ENCODE results near the gene CNTN1.

CNTN1 gene

DNA sequence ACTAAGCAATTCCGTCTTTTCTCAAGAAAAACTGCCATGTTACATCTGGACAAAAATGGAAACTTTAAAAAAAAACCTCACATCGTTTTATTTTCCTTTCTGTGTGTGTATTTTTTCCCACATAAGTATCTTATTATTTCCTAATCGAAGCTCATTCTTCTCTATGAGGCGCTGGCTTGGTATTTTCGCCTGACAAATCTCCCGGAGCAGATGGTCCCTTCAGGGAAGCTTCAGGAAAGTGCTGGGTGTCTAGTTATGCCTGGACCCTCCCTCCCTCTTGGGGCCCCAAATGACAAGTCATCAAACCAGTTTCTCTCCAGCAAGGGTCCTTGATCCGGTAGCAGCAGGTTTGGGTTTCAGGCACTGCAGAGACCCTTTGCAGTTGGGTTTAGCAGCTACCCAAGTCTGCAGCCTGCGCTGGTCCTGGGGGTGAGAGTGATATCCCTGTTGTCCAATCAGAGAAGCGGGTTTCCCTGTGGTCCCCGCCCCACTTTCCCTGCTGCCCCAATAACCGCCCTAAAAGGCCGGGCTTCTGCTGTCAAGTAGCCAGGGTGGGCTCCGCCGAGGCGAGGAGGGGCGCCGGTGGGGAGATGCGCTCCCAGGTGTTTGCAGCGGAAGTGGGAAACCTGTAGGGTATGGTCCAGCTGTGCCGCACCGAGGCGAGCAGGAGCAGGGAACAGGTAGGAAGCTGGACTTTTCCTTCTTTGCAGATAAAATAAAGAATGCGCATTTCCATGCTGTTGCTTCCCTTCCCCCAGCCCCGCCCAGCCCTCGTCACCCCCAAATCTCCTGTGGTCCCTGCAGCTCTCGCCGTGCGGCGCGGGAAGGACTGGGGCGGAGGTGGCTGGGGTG, at the start of gene CNTN1:
TSS of gene CNTN1 (plus strand) at position 527 of the 852 bp plus-strand sequence.
- DNase-seq, result peak; percentile 11

DNA sequence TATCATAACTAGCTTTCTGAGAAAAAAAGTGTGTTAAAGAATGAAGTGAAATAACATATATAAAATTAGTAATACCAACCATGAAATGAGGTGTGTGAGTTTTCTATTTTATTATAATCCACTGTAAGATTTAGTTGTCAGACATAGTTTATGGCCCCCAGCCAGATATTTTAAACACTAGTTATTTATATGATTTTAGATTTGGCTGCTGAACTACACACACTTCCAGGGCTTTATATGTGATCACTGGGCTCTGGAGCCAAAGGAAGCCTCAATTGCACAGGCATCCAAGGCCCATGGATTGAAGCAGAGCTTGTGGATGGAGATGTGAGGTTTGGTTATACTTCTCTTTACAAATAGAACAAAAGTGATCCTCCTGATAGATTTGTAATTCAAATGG, 48.7 kb upstream of the CNTN1 start:
- no peak for DNase-seq

DNA sequence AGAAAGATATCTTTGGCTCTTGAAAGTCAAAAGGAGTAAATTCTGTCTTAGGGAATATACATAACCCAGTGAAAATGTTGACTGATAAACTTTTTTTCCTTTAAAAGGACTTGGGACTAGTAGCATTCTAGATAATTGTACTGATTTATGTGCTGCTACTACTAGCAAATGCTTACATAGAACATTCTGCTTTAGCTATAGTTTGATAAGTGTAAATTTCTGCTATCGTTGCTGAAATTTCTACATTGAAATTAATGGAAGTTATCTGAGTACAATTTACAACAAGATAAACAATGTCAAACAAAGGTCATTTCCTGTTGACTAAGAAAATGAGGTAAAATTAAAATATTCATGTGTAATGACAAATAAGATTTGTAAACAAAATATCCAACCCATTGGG, 48.3 kb upstream of the CNTN1 start:
- DNase-seq, result no peak

DNA sequence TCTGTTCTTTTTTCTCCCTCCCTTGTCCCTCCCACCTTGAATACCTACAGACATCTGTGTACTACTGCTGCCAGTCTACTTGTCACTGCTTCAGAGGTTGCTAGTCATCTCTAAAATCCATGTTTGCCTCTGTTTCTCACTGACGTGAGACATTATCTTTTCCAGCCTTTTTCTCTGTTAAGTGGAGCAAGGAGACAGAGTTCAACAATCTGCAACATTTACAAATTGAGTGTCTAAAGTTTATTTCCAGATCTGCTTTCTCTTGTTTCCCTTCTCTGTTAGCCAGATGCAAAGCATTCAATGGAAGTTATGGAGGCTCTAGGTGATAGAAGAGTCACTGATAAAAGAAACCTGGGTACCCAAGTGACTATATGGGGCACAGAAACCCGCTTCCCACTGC, 47.5 kb upstream of the CNTN1 start:
- DNase-seq, result no peak

DNA sequence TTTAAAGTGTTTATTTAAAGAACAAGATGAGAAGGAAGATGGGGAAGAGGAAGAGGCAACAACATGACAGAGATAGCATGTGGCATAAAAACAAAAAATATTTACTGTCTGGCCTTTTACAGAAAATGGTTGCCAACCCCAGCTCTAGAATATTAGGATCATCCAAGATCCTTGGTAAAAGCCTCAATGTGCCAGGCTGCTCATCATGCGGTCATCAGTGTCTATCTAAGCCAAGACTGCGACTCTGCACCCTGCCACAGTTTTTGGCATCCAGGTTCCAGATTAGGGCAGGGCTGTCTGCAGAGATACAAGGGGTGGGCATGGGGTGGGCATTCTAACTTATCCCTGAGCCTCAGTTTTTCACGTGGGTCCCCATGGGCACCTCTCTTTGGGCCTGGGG, 46.9 kb upstream of the CNTN1 start:
- DNase-seq, result no peak

DNA sequence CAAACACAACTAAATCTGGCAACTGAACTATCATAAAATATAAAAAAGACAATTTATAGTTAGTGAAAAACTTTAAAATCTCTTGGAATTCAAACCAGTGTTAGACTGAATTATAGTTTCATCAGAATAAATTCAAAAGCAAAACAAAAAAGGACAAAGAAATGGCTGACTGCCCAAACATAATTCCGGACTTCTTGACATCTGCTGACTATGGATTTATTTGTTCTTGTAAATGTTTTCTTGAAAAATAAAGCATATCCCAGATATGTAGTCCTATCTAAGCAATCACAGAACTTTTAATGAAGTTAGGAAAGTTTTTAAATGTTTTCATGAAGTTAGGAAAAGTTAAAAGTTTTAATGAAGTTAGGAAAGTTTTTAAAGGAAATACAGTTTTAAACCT, 45.8 kb upstream of the CNTN1 start:
- DNase-seq, result no peak

DNA sequence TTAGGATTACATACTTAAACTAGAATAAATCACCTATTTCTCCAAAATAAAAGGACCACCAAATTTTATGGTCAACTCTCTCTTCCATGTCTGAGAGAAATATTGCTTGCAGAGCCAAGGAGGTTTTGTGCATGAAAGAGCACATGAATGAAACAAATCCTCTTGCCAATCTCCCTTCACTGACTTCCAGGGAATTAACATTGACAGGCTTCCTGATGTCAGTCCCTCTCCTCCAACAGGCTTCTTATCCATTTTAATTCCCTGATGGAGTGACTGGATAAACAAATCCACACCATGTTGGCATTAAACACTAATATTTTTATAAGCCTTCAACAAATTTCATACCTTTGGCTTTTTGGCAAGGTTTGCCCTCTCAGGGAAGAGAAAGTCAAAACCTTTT, 45.3 kb upstream of the CNTN1 start:
- no peak for DNase-seq

DNA sequence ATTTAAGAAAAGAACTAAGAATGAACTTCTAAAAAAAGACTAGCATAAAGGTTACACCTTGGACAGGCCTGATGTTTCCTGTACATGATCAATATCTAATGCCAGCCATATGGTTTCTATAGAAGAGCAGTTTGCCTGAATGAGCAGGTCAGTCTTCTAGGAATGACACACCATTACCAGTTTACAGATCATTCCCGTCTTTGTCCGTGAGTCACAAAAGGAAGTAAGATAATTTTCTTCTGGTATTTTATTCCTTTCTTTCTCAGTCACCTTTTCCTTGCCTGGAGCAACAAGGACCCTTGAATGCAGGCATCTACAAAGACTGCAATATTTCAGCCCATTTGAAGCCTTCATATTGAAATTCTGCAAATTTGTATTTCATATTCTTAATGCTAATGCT, 44.6 kb upstream of the CNTN1 start:
- DNase-seq, result no peak

DNA sequence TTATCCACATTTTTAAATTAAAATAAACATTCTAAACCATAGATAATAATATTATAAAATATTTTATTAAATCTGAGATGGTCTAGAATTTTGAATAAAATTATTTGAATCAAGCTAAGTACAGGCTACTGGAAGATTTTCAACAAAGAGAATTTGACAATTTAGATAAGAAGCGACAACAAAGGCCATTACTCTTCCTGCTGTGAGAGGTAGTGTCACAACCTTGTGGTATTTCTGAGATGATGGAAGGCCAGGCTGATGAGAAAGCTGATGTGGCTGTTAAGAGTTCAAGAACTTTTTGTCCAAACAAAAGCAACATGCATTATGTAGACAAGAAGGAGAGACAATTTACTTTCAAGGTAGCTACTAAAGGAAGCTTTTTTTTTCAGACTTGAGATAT, 43.7 kb upstream of the CNTN1 start:
- DNase-seq, result no peak

DNA sequence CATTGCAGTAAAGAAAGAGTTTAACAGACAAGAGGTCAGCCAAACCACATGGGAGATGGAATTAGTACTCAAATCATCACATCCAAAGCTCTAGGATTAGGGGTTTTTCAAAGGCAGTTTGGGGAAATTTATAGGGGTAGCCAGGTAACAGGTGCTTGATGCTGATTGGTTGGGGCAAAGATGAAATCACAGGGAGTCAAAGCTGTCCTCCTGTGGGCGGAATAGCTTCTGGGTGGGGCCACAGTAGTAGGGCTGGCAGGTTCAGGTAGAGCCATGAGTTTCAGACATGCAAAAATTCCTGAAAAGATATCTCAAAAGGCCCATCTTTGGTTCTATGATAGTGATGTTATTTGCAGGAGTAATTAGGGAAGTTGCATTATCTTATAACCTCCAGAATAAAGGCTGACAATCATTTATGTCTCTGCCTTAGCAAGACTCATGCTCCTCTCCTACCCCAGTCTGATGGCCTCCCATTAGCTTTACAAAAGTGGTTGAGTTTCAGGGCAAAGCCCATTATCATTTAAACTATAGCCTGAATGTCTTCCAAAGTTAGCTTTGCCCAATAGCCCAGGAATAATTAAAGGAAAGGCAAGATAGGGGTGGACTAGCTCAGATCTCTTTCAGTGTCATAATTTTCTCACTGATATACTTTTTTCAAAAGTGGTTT, 42.1 kb upstream of the CNTN1 start:
- DNase-seq, result no peak

DNA sequence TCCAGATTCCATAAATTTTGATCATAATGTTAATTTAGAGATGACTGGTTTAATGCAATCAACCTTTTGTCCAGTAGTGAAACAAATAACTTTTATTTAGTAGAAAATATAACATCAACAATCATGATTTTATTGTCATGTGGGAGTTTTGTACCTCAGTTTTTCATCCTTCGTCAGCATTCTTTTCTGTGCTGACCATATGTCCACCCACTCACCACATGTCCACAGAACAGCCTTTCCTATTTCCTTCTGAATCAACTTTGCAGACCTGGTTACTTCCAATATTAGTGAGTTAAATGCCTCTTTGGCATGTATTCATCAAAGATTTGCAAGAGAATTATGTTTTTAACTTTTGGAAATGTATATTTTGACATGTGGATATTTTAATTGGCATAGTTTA, 36.8 kb upstream of the CNTN1 start:
- no peak for DNase-seq

DNA sequence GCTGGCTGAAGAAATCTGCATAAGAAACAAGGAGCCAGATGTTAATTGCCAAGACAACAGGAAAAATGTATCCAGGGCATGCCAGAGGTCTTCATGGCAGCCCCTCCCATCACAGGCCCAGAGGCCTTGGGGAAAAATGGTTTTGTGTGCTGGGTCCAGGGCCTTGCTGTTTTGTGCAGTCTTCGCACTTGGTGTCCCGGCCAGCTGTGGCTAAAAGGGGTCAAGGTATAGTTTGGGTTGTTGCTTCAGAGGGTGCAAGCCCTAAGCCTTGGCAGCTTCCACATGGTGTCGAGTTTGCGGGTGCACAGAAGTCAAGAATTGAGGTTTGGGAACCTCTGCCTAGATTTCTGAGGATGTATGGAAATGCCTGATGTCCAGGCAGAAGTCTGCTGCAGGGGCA, 29.9 kb upstream of the CNTN1 start:
- no peak for DNase-seq

DNA sequence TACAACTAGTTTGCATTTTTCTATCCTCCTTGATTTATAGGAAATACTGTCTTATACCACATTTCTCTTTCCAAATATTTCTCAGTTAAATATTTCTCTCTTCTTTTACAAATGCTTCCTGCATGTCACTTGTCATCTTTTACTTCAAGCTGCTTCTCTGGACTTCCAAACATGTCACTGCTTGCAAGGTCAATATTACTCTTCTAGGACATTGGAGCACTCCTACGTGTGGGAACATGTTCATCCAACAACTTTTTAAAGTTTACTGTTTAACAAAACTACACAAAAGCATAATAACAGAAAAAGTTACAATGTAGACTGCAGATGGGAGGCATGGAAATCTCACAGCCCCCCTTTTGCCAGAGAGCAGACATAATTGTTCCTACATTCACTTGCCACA, 28.5 kb upstream of the CNTN1 start:
- no peak for DNase-seq

DNA sequence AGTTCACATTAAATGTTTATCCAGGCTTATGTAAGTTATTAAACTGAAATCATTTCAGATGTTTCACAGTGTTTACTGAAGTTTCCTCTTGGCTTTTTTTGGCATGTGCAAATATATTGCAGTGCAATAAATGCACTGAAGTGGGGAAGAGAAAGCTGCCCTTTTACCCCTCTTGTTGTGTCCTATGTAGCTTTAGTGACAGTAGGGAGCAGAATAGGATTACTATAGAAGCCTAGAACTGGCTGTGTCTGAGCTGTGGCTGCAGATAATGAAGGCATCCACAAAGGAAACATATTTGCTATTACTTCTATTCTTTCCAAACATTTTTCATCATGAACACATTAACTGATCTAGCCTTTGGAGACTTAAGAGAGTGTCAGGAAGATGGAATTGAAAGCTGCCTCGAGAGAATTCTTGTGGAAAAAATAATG, 24.1 kb upstream of the CNTN1 start:
- no peak for DNase-seq

DNA sequence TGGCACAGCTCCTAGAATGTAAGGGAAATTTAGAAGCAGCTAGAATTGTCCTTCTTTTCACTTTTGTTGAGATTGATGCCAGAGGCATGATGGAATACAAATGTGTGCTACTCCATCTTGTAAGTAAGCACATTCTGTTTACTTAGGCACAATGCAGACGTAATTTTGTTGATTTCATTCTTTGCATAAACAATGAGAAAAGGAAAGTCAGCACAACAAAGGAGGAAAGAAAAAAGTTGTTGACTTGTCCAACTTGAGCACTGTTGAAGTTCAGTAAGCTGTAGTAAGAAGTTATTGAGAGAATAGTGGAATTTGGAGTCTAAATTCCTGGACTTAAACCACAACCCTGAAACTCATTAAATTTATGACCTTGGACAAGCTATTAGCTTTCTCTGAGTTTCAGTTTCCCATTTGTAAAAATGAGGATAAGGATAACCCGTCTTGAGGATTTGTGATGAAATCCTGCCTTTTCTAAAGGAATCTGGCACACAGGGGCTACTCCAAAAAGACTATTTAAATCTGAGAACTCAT, 19.4 kb upstream of the CNTN1 start:
- no peak for DNase-seq

DNA sequence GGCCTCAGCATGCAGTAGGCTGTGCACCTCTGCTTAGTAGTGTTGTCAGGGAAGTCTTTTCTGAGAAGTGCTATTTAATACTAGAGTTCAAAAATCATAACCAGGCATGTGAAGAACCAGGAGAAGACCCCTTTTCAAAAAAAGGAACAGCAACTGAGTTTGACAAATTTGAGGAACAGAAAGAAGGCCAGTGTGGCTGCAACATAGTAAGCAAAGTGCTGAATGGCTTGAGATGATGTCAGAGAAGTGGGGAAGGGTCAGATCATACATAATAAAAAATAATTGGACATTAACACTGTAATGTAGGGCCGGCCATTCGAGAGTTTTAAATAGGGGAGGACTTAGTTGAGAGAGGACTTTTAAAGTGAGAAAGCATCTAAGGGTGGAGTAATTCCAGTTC, 11.1 kb upstream of the CNTN1 start:
- no peak for DNase-seq

DNA sequence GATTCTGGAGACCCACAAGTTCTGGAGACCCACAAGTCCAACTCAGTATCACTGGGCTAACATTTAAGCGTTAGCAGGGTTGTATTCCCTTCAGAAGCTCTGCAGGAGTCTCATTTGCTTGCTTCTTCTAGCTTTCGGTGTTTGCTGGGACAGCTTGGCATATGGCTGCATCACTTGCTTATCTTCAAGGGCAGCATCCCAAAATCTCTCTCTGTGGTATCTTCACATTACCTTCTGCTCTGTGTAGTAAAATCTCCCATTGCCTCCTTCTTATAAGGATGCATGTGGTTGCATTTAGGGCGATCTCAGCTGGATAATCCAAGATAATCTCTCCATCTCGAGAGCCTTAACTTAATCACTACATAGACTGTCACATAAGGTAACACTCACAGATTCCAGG, 7.3 kb upstream of the CNTN1 start:
- DNase-seq, result no peak

DNA sequence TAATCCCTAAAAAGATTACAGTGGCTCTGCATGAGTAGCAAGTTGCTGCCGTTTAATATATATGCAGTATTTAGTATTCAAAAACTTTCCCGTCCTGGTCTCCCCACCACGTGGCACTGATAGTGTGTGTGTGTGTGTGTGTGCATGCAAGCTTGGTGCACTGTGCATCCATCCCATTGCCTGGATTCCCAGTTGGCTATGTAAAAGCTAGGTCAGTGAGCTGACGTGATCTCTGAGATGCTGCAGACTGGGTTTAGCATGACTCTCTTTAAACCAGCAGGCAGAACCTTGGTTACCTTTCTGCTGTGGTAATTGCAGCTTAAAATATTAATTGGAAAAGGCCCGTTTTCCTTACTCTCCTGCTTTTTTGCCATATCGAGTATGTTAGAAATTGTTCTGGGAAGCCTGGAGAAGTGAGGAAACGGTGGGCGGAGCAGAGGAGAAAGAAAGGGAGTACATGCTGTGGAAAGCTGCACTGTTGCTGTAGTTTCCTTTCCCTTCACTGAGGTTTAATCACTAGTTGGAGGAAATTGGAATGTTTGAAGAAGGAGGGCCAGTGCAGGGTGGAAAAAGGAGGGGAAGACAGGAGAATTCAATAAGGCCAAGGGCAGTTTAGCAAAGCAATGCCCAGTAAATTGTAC, 4.0 kb upstream of the CNTN1 start:
- DNase-seq, result no peak

DNA sequence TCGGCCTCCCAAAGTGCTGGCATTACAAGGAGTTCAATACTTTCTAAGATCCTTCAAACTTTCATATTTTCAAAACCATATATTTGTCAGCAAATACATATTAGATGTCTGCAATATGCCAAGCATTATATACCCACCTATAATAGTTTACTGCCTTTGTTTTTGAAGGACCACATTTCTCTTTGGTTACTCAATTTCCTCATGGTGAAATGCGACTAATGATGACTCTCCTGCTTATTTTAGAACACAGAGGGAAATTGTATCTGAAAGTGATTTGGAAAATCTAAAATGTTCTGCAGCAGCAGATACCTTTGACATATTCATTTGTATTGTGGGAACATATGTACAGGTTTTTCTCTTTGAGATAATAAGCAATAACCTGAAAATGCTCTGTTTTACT, 2.7 kb upstream of the CNTN1 start:
- DNase-seq, result no peak

DNA sequence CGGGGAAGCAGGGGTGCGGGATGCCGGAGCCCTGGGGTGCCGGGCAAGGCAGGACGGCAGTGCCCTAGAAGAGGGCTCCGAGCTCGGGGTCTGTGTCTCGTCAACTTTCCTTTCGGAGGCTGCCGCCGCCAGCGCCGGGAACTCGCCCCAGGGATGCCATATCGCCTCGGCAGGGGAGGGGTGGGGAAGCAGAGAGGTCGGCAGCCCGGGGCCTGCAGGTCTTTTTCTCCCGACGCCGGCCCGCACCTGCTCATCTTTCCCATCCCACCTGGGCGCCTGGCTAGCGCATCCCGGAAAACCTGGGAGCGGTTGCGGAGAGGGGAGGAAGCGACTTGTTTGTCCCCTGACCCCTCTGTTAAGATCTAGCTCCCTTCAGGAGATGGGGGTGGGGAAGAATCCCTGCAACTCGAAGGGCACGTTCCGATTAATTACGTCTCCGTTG, 547 bp downstream of the CNTN1 start:
- DNase-seq, result no peak

DNA sequence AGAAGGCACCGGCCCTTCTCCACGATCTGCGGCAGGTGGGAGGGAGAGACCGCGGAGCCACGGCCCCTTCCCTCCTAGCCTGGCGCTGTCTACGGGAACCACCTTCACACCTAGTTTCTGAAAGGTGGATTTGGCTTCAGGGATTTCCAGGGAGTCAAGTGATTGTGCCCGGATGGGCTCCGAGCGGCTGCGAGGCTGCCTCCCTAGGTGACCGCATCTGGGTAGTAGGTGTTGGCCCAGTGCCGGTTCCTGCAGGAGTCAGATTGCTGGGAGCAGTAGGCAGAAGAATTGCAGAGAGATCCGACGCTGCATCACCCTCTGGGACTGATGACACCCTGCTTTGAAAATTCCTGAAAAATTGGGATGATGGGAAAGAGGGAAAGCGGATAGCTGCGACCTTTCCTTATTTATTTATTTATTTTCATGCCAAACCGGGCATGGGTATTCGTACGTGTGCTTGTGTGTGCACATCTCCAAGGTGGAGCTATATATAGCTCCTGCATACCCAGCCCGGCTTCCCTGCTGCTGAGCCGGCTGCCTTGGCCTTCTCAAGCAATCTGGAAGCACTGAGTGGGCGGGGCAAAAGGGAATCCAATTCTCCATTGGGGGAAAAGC, 1.1 kb downstream of the CNTN1 start:
- DNase-seq, result peak; percentile 1

DNA sequence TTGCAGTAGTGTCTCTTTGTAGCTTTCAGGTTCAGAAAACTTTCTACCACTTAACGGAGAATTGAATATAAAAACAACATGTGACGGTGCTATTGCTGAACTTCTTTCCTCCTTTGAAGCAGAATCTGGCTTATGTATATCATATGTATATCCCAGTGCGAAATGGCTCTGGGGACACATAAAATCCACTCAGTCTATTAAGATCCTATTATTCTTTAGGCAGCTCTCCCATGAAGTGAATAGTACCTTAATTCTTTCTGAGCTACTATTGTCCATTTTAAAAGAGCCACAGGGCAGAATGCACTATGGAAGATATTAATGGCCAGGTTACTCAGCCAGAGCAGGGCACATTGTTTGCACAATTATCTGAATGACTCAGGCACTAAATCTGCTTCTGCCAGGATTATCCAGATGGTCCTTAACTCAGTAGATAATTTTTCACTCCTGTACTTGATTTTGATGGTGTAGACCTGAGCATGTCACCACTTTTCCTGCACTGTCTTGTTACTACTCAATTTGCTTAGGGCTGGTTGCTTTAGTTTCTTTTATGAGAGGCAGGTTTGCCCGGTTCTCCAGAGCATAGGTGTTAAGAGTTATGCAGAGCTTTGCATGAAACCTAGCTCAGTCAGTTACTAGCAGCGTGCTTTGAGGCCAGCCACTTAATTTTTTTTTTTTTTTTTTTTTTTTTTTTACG, 5.5 kb downstream of the CNTN1 start:
- peak; percentile 13 for DNase-seq

DNA sequence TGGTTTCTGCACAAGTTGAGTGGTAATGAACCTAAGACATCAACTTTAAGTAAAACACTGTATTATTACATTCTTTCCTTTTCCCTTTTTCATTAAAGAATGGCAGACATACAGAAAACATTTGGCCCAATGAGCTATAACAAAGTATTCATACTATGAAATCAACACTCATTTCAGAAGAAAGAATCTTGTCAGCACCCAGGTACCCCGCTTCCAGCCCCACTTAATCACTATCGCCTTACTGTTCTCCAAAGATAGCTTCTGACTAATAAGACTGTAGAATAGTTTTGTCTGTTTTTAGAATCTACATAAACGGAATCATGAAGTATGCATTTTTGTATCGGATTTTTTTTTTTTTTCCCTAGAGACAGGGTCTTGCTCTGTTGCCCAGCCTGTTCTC, 9.5 kb downstream of the CNTN1 start:
- DNase-seq, result no peak
